Fibroblast of skin of abdomen (primary cell): ENCODE results near the gene NUDT2.
"Not testable (repeated sequence)": the region's sequence is repeated elsewhere in the genome, so short reads cannot be mapped to it uniquely, and the experiment has no call there.

Source experiments
- DNase-seq: peaks from one replicate; pipeline ENCODE4 v3.0.0-alpha.2; 2013

NUDT2 gene

DNA sequence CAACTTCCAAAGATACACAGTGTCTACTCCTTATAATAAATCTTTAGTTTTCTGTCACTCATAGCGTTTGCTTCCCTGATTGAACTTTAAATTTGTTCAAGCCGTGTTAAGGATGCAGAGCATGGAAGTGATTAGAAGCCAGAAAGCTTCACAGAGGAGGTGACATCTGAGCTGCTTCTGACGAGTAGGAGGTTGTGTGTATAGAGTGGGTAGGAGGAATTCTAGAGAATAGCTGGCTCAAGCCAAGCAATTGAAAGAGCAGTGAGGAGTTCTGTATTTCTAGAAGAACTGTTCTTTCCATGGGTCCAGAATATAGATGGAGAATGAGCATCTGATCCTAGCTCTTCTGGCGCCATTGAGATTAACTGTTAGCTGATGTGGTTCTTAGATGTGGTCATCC is 6.0 kb downstream of the NUDT2 start:
- DNase-seq: no peak

DNA sequence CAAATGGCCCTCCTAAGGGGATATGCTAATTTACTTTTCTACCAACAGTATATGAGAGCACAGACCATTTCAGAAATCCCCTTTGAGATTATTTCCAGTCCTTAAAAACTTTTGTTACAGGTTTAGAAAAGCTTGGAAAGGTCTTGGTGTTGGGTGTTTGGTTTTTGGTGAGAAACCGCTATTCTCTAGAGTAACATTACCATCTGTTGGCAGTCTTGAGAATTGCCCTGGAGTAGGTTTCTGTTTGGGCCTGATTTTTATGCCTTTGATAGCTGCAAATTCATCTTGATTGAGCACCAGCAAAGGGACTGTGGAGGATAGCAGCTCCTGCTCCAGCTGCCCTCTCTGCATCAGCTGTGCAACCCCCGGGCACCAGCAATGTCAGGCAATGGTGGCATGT is 8.0 kb downstream of the NUDT2 start:
- no peak for DNase-seq

DNA sequence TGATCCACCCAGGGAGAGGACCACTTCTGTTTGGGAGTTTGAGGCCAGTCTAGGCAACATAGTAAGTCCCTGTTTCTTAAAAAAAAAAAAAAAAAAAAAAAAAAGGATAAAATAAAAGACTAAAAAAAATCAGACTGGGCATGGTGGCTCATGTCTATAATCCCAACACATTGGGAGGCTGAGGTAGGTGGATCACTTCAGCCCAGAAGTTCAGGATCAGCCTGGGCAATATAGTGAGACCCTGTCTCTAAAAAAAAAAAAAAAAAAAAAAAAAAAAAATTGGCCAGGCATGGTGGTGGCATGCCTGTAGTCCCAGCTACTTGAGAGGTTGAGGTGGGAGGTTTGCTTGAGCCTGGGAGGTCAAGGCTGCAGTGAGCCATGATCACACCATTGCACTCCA is 8.7 kb downstream of the NUDT2 start:
- not testable (repeated sequence) for DNase-seq

DNA sequence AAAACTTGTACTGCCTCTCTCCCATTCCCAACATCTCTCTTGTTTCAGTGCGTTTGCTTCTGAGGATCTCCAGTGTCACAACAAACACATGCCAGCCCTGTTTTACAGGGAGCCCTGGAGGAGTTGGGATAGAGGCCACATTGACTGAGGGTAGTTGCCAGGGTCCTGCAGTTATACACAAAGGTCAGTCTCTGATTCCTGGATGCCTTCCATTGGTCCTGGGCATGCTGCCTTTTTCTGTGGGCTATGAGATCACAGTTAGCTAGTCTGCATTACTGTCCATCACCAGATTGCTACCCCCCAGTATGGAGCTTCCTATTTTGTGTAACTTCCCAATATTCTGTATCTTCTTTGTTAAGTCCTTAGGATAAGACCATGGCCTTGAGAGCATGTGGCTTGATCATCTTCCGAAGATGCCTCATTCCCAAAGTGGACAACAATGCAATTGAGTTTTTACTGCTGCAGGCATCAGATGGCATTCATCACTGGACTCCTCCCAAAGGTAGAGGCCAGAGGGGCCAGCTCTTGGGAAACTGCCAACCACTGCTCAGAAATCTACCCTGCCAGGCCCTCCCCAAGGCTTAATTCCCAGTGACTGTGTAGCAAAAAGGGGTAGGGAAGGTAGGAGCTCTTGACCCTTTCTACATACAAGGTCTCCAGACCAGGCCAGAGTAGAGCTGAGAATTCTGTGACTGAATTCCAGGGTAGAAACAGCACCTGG is 9.5 kb downstream of the NUDT2 start:
- DNase-seq: no peak

DNA sequence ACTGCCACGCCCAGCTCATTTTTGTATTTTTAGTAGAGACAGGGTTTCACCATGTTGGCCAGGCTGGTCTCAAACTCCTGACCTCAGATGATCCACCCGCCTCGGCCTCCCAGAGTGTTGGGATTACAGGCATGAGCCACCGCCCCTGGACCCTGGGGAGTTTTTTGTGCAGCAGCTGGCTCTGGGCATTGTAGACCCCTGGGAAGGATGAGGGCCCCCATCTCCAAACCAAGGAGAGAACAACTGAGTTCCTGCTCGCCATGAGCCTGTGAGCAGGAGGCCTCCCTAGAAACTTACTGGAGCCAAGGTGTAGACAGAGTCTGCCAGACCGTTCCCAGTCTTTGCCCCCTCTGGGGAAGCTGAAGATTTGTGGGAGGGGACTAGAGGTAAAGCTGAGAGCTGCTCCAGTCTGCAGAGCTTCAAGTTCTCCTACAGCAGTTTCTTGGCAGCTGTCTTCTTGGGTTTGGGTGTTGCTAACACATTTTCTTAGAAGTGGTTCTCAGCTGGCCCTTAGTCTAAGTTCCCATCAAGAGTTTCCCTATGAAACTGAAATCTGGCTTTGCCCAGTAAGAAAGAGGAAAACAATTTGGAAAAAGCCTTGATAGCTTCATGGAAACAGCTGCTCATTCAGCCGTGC is 12.4 kb downstream of the NUDT2 start:
- DNase-seq: no peak

DNA sequence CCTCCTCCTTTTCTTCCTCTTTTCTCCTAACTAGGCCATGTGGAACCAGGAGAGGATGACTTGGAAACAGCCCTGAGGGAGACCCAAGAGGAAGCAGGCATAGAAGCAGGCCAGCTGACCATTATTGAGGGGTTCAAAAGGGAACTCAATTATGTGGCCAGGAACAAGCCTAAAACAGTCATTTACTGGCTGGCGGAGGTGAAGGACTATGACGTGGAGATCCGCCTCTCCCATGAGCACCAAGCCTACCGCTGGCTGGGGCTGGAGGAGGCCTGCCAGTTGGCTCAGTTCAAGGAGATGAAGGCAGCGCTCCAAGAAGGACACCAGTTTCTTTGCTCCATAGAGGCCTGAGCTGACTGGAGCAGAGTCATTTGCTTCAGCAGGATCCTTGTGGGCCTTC is 13.7 kb downstream of the NUDT2 start:
- DNase-seq: no peak

DNA sequence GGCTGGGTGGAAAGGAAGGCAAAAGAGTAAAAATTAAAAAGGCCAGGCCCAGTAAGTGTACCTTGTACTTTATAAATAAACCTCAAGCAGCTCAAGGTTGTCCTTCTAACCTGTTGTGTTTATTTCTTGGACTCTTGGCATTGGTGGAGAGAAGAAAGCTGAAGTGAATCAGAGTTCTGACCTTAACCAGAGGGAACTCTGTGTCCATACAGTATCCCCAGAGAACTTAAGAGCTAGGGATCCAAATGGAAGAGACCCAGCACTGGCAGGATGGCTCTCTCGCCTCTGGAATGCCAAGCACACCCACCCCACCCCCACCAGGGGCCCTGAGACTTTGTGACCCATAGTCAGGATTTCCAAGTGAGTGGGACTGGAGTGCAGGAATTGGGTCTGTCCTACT is 14.2 kb downstream of the NUDT2 start:
- no peak for DNase-seq

DNA sequence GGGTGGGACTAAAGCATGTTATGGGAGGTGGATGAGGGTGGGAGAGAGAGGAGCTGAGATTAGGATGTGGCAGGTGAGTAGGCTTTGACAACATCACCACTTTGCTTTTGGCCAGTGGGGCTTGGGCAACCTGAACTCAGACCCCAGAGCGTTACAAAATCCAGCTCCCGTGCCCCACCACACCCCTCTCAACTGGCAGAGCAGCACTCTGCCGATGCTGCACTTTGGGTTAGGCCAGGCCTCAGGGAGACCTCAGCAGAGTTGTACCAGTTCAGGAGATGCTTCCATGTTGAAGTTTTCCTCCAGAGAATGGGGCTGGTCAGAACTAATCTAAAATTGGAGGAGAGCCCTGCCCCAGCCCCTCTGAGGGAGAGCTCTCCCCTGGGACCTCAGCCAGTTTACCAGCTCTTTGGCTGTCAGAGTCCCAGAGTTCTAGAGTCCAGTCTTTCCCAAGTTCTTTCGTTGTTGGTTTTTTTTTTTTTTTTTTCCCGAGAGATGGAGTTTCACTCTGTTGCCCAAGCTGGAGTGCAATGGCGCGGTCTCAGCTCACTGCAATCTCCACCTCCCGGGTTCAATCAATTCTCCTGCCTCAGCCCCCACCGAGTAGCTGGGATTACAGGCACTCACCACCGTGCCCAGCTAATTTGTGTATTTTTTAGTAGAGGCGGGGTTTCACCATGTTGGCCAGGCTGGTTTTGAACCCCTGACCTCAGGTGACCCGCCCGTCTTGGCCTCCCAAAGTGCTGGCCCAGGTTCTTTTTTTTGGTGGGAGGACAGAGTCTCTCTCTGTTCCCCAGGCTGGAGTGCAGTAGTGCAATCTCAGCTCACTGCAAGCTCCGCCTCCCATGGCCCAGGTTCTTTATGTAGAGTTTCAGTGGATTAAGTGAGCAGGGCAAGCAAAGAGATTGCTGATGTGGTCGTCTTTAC is 17.8 kb downstream of the NUDT2 start:
- DNase-seq: no peak

DNA sequence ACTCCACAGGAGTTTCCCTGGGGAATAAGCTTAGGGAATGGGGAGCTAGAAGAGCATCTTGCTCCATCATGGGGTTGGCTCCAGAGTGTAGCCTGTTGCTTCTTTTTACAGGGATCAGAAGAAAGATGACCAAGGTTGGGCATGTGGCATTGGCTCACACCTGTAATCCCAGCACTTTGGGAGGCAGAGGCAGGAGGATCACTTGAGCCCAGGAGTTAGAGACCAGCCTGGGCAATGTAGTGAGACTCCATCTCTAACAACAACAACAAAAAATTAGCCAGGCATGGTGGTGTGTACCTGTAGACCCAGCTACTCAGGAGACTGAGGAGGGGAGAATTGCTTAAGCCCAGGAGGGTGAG is 18.4 kb downstream of the NUDT2 start:
- no peak for DNase-seq

DNA sequence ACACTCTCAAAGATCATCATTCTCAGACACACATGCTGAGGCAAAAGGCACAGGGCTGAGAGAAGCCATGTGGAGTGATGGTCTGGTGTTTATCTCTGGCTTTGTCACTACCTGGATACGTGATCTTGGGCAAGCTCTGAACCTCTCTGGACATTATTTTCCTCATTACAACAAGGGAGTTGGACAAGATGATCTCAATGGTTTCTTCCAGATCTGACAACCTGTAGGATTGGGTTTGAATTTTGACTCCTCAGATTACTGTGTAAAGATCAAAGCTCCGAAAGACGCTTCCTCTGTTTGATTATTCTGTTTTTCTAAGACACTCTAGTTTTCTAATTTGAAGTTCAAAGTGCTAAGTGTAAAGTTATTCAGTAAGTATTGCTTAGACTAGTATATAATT is 20.0 kb downstream of the NUDT2 start:
- no peak for DNase-seq

DNA sequence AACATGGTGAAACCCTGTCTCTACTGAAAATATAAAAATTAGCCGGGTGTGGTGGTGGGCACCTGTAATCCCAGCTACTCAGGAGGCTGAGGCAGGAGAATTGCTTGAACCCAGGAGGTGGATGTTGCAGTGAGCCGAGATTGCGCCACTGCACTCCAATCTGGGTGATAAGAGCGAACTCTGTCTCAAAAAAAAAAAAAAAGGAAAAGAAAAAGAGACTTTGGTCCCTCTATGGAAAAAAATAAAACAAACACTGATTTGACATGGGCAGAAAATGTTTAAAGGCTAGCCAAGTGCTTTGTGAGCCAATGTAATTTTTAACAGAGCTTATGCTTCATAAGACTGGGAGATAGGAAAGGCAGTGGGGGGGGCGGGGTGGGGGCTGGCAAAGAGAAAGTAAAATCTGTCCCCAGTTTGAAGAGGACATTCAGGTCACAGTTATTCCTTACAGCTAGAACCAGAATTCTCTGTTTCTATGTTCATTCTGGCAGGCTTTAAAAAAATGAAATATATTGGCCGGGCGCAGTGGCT is 22.8 kb downstream of the NUDT2 start:
- not testable (repeated sequence) for DNase-seq

DNA sequence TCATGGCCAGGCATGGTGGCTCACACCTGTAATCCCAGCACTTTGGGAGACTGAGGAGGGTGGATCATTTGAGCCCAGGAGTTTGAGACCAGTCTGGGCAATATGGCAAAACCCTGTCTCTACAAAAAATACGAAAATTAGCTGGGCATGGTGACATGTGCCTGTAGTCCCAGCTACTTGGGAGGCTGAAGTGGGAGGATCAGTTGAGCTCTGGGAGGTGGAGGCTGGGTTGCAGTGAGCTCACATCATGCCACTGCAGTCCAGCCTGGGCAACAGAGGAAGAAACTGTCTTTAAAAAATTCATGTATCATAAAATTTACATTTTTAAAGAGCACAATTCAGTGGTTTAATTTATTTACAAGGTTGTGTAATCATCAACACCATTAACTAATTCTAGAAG is 23.6 kb downstream of the NUDT2 start:
- not testable (repeated sequence) for DNase-seq

DNA sequence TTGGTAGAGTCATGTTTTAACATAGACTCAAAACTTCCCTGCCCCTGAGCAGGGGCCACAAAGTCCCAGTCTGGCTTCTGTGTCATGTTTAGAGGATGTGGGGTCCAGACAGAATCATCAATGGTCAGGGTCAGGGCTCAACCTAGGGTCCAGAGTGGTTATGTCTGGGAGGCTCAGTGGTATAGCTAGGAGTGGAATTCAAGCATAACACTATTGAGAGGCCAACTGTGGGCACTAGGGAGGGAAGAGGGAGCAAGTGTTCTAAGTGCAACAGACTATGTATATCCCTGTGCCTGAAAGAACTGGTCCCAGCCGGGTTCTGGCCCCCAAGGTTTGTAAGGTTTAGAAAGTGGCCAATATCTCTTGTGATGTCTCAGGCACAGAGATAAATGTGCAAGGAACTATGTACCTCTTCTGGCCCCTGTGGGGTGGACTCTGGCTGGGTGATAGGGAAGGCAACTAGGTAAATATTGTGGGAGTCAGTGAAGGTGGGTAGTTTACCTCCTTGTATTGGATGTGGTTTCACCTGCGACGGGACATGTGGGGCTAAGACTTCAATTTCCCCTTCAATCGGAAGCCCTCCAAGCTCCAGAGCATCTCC is 33.3 kb downstream of the NUDT2 start:
- no peak for DNase-seq

DNA sequence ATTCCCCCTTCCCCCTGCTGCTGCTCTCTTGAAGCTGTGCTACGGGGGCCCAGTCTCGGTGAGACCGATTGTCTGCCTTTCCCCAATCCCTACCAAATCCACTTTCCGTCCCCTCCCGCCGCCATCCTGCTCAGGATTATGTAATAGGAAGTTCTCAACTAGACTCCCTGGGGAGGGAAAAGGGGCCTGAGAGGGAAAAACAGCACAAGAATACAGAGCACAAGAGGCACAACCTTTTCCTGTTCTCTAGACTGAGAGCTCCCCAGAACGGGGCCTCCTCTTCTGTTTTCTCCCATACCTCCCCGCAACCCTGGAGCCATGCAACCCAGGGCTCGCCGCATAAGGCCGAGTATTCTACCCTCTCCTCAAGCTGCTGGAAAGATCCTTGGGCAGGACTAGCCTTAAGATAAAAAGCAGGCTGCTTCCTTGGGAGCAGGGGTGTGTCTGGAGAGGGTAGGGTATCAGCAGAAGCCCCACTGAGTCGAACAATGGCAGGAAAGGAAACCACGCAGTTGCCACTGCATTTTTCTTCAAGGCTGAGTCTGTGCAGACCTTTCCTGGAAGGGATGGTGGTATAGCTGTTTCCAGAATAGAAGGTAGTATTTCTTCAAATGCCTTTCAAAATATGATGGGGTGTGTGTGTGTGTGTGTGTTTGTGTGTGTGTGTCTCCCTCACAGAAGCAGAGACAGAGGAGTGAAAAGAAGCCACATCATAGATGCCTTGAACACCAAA is 34.4 kb downstream of the NUDT2 start:
- no peak for DNase-seq

DNA sequence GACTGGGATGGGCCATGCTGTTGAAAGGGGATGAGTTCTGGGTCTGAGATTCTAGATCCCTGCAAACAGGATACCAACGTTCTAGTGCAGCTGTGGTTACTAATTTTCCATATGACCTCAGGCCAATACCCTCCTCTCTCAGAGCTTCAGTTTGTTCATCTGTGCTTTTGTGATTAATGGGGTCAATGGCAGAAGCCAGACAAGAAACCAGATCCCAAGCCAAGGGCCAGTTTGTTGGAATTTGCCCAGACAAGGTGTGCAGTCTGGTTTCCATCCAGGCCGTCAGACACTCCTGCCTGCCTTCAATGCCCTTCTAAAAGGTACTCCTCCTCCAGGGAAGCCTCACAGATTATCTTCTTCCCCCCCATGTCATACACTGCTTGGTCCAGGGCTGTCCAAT is 35.9 kb downstream of the NUDT2 start:
- no peak for DNase-seq

DNA sequence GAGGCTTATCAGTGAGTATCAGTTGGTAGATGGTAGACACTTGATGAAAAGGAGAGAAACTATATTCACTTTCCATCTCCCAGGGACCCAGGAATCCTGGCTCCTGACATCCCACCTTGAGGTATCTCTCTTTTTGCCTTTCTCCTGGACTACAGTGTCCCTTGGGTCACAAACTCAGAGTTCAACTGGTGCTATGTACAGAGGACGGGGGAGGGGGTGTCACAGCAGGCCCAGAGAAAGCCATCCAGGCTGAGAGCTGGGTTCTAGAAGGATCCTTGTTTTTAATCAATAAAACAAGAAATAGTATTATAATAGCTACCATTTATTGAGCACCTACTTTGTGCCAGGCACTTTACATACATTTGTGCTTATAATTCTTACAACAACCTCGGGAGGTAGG is 37.0 kb downstream of the NUDT2 start:
- DNase-seq: no peak

DNA sequence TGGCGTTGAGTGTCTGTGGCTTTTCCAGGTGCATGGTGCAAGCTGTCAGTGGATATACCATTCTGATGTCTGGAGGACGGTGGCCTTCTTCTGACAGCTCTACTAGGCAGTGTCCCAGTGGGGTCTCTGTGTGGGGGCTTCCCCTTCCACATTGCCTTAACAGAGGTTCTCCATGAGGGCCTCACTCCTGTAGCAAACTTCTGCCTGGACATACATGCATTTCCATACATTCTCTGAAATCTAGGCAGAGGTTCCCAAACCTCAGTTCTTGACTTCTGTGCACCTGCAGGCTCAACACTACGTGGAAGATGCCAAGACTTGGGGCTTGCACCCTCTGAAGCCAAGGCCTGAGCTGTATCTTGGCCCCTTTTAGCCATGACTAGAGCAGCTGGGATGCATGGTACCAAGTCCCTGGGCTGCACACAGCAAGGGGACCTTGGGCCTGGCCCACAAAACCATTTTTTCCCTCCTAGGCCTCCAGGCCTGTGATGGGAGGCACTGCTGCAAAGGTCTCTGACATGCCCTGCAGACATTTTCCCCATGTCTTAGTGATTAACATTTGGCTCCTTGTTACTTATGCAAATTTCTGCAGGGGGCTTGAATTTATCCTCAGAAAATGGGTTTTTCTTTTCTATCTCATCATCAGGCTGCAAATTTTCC is 38.5 kb downstream of the NUDT2 start:
- DNase-seq: not testable (repeated sequence)

DNA sequence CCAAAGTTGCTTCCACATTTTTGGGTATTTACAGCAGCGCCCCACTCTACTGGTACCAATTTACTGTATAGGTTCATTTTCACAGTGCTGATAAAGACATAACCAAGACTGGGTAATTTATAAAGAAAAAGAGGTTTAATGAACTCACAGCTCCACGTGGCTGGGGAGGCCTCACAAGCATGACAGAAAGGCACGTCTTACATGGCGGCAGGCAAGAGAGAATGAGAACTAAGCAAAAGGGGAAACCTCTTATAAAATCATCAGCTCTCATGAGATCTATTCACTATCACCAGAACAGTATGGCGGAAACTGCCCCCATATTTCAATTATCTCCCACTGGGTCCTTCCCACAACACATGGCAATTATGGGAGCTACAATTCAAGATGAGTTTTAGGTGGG is 39.4 kb downstream of the NUDT2 start:
- not testable (repeated sequence) for DNase-seq

DNA sequence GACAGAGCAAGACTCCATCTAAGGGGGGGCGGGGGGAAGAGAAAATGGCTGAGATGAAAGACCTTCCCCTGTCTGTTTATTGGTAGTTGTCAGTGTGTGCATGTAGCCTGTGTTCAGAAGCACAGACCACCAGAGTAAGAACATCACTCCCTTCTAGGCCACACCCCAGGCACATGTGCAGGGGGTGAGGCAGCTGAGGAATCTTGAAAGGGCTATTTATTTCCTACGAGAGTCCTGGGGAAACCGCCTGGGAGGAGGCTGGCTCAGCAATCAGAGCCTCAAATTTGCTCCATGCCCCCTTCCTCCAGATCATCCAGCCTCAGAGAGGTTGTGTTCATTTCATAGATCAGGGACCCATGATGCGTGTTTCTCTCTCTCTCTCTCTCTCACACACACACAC is 40.3 kb downstream of the NUDT2 start:
- DNase-seq: no peak

DNA sequence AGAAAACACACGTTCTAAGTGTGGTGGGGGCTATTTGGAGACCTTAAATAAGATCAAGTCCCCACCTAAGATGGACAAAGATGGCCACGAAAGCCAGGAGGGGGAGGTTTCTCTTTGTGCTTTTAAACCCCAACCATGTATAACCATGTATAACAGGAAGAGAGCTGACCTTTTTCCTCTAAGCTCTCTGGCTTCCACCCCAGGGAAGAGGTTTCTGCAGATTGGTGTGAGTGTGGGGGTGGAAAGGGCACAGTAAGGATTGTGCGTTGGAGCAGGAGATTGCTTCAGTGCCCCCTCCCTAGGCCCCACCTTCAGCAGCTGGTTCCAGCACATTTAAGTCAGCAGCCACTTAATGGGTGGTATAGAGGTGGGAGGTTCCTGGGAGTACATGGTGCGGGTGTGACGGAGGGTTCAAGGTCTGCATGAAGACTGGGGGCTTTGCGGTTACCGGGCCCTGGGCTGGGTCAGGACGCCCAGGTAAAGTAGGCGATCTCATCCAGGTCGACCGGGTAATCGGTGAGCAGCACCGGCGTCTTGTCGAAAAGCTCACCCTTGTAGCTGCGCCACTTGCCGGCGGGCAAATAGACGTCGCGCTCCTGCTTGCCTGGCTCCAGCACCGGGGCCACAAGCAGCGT is 41.1 kb downstream of the NUDT2 start:
- DNase-seq: no peak
